ENCODE measurements around the gene ZNF439. TPM values are rescaled to one million over a fixed set of nuclear protein-coding genes. Genes with fewer than 3 reads are reported as not detected.
"Not testable (repeated sequence)": the region's sequence is repeated elsewhere in the genome, so short reads cannot be mapped to it uniquely, and the experiment has no call there.

Gene ZNF439
- total RNA-seq, 1 donor from 2014 or later: 8.8 TPM

DNA sequence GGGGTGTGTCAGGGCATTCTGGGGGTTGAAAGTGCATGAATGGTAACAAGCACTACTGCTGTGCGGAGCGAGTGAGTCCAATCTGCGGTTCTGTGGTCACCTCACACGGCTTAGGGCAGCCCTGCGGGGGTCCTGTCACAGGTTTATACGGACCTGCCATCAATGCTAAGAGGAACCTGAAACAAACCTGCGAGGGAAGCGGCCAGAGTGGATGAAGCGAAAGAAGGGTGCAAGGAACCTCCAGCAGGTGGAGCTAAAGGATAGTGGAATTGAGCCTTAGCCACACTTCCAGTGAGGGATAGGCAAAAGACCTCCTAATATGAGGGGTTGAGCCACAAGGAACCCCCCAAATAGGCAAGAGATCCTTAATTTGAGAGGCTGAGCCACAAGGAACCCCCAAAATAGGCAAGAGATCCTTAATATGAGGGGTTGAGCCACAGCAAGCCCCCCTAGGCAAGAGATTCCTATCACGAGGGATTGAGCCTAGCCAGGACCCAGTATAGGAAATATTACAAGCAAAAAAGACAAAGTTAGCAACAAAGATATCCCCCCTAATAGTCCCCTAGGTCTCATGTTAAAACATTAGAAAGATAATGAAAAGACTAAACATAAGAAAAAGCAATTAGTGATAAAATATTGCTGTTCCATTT is 32.8 kb downstream of the ZNF439 start:
- TF ChIP-seq, protein P1, sequence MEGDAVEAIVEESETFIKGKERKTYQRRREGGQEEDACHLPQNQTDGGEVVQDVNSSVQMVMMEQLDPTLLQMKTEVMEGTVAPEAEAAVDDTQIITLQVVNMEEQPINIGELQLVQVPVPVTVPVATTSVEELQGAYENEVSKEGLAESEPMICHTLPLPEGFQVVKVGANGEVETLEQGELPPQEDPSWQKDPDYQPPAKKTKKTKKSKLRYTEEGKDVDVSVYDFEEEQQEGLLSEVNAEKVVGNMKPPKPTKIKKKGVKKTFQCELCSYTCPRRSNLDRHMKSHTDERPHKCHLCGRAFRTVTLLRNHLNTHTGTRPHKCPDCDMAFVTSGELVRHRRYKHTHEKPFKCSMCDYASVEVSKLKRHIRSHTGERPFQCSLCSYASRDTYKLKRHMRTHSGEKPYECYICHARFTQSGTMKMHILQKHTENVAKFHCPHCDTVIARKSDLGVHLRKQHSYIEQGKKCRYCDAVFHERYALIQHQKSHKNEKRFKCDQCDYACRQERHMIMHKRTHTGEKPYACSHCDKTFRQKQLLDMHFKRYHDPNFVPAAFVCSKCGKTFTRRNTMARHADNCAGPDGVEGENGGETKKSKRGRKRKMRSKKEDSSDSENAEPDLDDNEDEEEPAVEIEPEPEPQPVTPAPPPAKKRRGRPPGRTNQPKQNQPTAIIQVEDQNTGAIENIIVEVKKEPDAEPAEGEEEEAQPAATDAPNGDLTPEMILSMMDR (IDR thresholded peaks at IDR 0.05; ENCODE audit: unreplicated experiment): peak; percentile 65
- H3K9me3 Mint-ChIP-seq: no peaks in the 10 kb centered on the region
- H3K36me3 Mint-ChIP-seq: no peaks in the 10 kb centered on the region
- H3K4me3 Mint-ChIP-seq: no peak overlapping the region
- H3K27ac Mint-ChIP-seq: no peak overlapping the region
- no peaks in the 10 kb centered on the region for H3K27me3 Mint-ChIP-seq (ENCODE audit: low read depth)
- no peaks in the 10 kb centered on the region for H3K4me1 Mint-ChIP-seq
- DNase-seq (ENCODE audit: low spot score in 2 of 2, unreplicated experiment in 2 of 2): peak; percentile 35 to 71

DNA sequence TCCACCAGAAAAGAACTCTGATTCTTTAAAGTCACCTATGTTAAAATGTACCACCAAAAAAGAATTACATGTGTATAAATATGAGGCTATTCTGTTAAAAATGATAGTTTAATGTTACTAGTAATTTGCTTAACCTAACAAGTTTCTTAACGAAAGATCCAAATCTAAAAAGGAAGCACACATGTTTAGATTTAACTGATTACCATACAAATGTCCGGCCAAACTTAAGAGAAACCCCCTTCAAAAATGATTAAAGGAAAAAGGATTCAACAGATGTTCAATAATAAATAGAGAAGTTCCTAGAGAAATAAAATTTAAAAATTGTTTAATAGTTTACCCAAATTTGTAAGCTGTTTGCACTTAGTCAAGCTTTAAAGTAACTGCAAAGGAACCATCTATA is 34.1 kb downstream of the ZNF439 start:
- Mint-ChIP-seq H3K4me3 (no peak overlapping the region), H3K9me3 (no peaks in the 10 kb centered on the region), H3K27ac (no peak overlapping the region), H3K4me1 (peaks cover 5% of the 10 kb centered on the region), H3K27me3 (ENCODE audit: low read depth) (no peaks in the 10 kb centered on the region), H3K36me3 (no peaks in the 10 kb centered on the region)
- TF ChIP-seq, protein P1 (IDR thresholded peaks at IDR 0.05; ENCODE audit: unreplicated experiment): no peak
- no peak for DNase-seq (ENCODE audit: low spot score in 2 of 2, unreplicated experiment in 2 of 2)

DNA sequence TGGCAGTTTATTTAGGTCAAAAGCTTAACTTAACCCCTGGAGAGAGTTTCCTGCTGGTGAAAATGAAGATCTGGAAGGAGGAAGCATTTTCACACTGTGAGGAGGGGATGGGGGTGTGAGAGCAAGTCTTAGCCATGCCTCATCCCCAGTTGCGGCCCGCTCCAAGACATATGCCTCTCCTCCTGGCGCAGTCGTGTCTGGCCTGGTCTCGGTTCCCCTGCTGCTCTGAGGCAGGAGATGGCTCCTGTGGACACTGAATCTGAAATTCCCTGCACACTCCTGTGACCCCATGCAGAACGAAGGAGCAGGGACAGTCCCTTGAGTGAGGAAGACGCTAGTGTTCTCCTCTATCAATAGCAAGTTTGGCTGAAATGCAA is 38.7 kb downstream of the ZNF439 start:
- peaks cover 29% of the 10 kb centered on the region for H3K4me1 Mint-ChIP-seq
- TF ChIP-seq, protein P1 (IDR thresholded peaks at IDR 0.05; ENCODE audit: unreplicated experiment): no peak
- peaks cover 26% of the 10 kb centered on the region for H3K36me3 Mint-ChIP-seq
- peak overlapping the region; percentile 95 for H3K4me3 Mint-ChIP-seq
- H3K27me3 Mint-ChIP-seq (ENCODE audit: low read depth): no peaks in the 10 kb centered on the region
- H3K27ac Mint-ChIP-seq: peak overlapping the region; percentile 99
- H3K9me3 Mint-ChIP-seq: no peaks in the 10 kb centered on the region
- no peak for DNase-seq (ENCODE audit: low spot score in 2 of 2, unreplicated experiment in 2 of 2)

DNA sequence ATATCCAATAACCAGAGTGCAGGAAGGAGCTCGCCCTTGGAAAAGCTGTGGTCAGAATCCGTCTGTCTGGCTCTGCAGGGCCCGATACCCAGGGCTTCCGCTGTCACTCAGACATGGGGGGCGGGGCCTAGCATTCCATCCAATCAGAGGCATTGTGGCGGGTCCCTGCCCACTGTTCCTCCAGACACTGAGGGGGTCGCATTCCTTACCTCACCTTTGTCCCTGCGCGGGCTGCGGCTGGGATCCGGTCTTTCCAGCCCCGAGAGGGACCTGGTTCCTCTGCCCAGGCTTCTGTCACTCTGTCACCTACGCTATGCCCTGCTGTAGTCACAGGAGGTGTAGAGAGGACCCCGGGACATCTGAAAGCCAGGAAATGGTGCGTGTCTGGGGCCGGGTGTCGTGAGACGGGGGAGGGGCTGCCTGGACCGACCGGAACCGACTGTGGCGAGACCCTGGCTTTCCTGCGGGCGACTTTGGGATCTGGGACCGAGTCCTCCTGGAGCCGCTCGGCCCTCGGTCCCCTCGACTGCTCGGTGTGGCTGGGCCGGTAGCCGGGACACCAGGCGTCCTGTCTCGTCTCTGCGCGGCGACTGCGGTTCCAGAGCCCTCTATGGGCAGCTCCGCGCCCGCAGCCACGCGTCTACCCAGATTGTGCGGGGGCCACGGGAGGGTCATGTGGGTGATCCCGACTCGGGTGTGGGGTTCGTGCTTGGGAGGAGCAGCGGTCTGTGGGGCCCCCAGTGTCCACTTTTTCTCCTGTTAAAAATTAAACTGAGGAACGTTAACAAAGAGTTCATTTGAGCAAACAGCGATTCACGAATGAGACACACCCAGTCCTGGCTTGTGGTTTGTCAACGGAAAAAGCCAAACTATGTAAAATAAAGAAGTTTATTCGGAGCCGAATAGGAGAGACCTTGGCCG is 39.3 kb downstream of the ZNF439 start, which contains the start of gene ZNF69:
Gene ZNF69 (plus strand): TSS at position 172 of the 921 bp plus-strand sequence. CDS start 142 bp downstream, at position 314.
- Mint-ChIP-seq H3K4me3 (peak within 1 kb of the TSS; percentile 95), H3K27me3 (ENCODE audit: low read depth) (no peaks in the 10 kb centered on the region), H3K27ac (peak within 1 kb of the TSS; percentile 99), H3K9me3 (no peaks in the 10 kb centered on the region), H3K4me1 (peaks cover 29% of the 10 kb centered on the region), H3K36me3 (peaks cover 31% of the 10 kb centered on the region)
- TF ChIP-seq, protein P1 (IDR thresholded peaks at IDR 0.05; ENCODE audit: unreplicated experiment): no peak
- DNase-seq (ENCODE audit: low spot score in 2 of 2, unreplicated experiment in 2 of 2): peak; percentile 76 to 86

DNA sequence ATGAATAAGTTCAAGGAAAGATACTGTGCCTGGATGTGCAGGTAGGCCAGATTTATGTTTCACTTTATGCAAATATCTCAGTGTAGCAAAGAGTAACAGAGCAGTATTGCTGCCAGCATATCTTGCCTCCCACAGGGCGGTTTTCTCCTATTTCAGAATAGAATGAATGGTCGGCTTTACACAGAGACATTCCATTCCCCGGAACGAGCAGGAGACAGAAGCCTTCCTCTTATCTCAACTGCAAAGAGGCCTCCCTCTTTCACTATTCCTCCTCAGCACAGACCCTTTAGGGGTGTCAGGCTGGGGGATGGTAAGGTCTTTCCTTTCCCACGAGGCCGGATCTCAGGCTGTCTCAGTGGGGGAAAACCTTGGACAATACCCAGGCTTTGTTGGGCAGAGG is 41.4 kb downstream of the ZNF439 start:
- peak overlapping the region; percentile 83 for H3K27ac Mint-ChIP-seq

DNA sequence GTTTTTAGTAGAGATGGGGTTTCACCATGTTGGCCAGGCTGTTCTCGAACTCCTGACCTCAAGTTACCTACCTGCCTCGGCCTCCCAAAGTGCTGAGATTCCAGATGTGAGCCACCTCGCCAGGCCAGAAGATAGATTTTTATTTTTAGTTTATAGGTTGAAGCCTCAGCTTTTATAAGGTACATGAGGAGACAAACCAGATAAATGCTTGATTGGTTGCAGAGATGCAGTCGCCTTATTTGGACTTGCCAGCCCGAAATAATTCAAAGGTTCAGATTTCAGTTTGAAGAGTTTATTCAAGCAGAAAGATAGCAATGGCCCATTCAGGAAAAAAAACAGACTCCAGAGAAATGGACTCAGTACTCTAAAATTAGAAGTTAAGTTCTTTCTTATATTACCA is 42.1 kb downstream of the ZNF439 start:
- no peak for DNase-seq (ENCODE audit: low spot score in 2 of 2, unreplicated experiment in 2 of 2)
- Mint-ChIP-seq H3K27me3 (ENCODE audit: low read depth) (no peaks in the 10 kb centered on the region), H3K36me3 (peaks cover 59% of the 10 kb centered on the region), H3K27ac (no peak overlapping the region), H3K4me1 (peaks cover 29% of the 10 kb centered on the region), H3K4me3 (no peak overlapping the region), H3K9me3 (peaks cover 22% of the 10 kb centered on the region)
- TF ChIP-seq, protein P1 (IDR thresholded peaks at IDR 0.05; ENCODE audit: unreplicated experiment): no peak

More for the DNA sequence above, 41.4 kb downstream of the ZNF439 start:
- DNase-seq (ENCODE audit: low spot score in 2 of 2, unreplicated experiment in 2 of 2); H3K27me3 Mint-ChIP-seq (ENCODE audit: low read depth): not testable (repeated sequence)
- Mint-ChIP-seq H3K4me1 (peaks cover 29% of the 10 kb centered on the region), H3K36me3 (peaks cover 52% of the 10 kb centered on the region), H3K9me3 (peaks cover 15% of the 10 kb centered on the region), H3K4me3 (peak overlapping the region; percentile 95)
